ENCODE results near the gene CCRL2.

DNA sequence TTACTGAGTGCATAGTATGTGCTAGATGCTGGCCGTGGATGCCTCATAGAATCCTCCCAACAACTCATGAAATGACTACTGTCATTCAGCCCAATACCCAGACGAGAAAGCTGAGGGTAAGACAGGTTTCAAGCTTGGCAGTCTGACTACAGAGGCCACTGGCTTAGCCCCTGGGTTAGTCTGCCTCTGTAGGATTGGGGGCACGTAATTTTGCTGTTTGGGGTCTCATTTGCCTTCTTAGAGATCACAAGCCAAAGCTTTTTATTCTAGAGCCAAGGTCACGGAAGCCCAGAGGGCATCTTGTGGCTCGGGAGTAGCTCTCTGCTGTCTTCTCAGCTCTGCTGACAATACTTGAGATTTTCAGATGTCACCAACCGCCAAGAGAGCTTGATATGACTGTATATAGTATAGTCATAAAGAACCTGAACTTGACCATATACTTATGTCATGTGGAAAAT is 37.4 kb upstream of the CCRL2 start:
- TF ChIP-seq, protein P1, sequence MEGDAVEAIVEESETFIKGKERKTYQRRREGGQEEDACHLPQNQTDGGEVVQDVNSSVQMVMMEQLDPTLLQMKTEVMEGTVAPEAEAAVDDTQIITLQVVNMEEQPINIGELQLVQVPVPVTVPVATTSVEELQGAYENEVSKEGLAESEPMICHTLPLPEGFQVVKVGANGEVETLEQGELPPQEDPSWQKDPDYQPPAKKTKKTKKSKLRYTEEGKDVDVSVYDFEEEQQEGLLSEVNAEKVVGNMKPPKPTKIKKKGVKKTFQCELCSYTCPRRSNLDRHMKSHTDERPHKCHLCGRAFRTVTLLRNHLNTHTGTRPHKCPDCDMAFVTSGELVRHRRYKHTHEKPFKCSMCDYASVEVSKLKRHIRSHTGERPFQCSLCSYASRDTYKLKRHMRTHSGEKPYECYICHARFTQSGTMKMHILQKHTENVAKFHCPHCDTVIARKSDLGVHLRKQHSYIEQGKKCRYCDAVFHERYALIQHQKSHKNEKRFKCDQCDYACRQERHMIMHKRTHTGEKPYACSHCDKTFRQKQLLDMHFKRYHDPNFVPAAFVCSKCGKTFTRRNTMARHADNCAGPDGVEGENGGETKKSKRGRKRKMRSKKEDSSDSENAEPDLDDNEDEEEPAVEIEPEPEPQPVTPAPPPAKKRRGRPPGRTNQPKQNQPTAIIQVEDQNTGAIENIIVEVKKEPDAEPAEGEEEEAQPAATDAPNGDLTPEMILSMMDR (IDR thresholded peaks at IDR 0.05): no peak
- TF ChIP-seq POLR2A (IDR thresholded peaks at IDR 0.05): no peak
